Astrocyte (in vitro differentiated cells and primary cell): ENCODE data around the gene RAB31. TPM values are rescaled to one million over a fixed set of nuclear protein-coding genes. Genes with fewer than 3 reads are reported as not detected.
A peak's percentile ranks its signal among the peaks of the same experiment; 100 is the strongest.

Source experiments
- DNase-seq: peaks from one replicate; pipeline ENCODE4 v3.0.0-alpha.2; 2010; ENCODE audit warnings: low read depth
- FAIRE-seq: peaks from 2 replicates; lab custom pipeline; 2011; peaks lifted over from hg19 to GRCh38; lab: Jason Lieb, UNC
- H2AFZ ChIP-seq: 2 replicates; pipeline ENCODE4 v1.6.0; 2012; ENCODE audit warnings: low read depth, low read length, inconsistent platforms
- H3K27ac ChIP-seq: 2 replicates; pipeline ENCODE4 v1.5.1; 2011; ENCODE audit warnings: low read depth, low read length, inconsistent platforms
- H3K27me3 ChIP-seq: 2 replicates; pipeline ENCODE4 v1.6.0; 2011; ENCODE audit warnings: low read length, inconsistent platforms; ENCODE audit not compliant: insufficient read depth
- H3K36me3 ChIP-seq: 2 replicates; pipeline ENCODE4 v1.5.1; 2011; ENCODE audit warnings: low read length, inconsistent platforms; ENCODE audit not compliant: insufficient read depth
- H3K4me1 ChIP-seq: 2 replicates; pipeline ENCODE4 v1.5.1; 2011; ENCODE audit warnings: low read length, inconsistent platforms; ENCODE audit not compliant: insufficient read depth
- H3K4me2 ChIP-seq: 2 replicates; pipeline ENCODE4 v1.6.0; 2012; ENCODE audit warnings: low read length, inconsistent platforms
- H3K4me3 ChIP-seq: 2 replicates; pipeline ENCODE4 v1.5.1; 2011; ENCODE audit warnings: low read depth, mild to moderate bottlenecking, low read length, inconsistent platforms; ENCODE audit not compliant: insufficient read depth
- H3K79me2 ChIP-seq: 2 replicates; pipeline ENCODE4 v1.6.0; 2012; ENCODE audit warnings: mild to moderate bottlenecking, low read length, inconsistent platforms; ENCODE audit not compliant: insufficient read depth
- H3K9ac ChIP-seq: 2 replicates; pipeline ENCODE4 v1.6.0; 2012; ENCODE audit warnings: mild to moderate bottlenecking, low read length, inconsistent platforms
- H3K9me3 ChIP-seq: 2 replicates; pipeline ENCODE4 v1.5.1; 2012; ENCODE audit warnings: low read depth, mild to moderate bottlenecking, low read length, inconsistent platforms; ENCODE audit not compliant: insufficient read depth
- H4K20me1 ChIP-seq: 2 replicates; pipeline ENCODE4 v1.6.0; 2012; ENCODE audit warnings: low read length, inconsistent platforms; ENCODE audit not compliant: insufficient read depth
- H3K27ac Mint-ChIP-seq: one replicate; pipeline ENCODE4 v1.8.0; 2021; ENCODE audit warnings: mild to moderate bottlenecking, mixed read lengths; ENCODE audit not compliant: unreplicated experiment
- H3K27me3 Mint-ChIP-seq: one replicate; pipeline ENCODE4 v1.8.0; 2021; ENCODE audit warnings: low read depth, mixed read lengths; ENCODE audit not compliant: unreplicated experiment
- H3K36me3 Mint-ChIP-seq: one replicate; pipeline ENCODE4 v1.8.0; 2021; ENCODE audit warnings: low read depth, mixed read lengths; ENCODE audit not compliant: unreplicated experiment
- H3K4me1 Mint-ChIP-seq: one replicate; pipeline ENCODE4 v1.8.0; 2021; ENCODE audit warnings: low read depth, mixed read lengths; ENCODE audit not compliant: unreplicated experiment
- H3K4me3 Mint-ChIP-seq: one replicate; pipeline ENCODE4 v1.8.0; 2021; ENCODE audit warnings: mild to moderate bottlenecking, moderate library complexity, mixed read lengths; ENCODE audit not compliant: unreplicated experiment
- H3K9me3 Mint-ChIP-seq: one replicate; pipeline ENCODE4 v1.8.0; 2021; ENCODE audit warnings: mild to moderate bottlenecking, mixed read lengths; ENCODE audit not compliant: unreplicated experiment
- EZH2 ChIP-seq: IDR thresholded peaks from 2 replicates; pipeline ENCODE4 v1.6.1; 2012; ENCODE audit warnings: mild to moderate bottlenecking, low read length, inconsistent platforms; ENCODE audit not compliant: insufficient read depth
- total RNA-seq: library from RNA; stranded (reverse); gene quantifications from 2 replicates; pipeline ENCODE4 v1.2.1, GENCODE V29; 2021
- TF ChIP-seq, protein P1 (sequence below): IDR thresholded peaks from 2 replicates; pipeline ENCODE4 v1.5.1; 2011; ENCODE audit warnings: low read depth, mild to moderate bottlenecking, inconsistent platforms, low read length, moderate library complexity; ENCODE audit not compliant: insufficient read depth

RAB31 gene
- total RNA-seq, 1 donor from 2014 or later = 100 TPM

DNA sequence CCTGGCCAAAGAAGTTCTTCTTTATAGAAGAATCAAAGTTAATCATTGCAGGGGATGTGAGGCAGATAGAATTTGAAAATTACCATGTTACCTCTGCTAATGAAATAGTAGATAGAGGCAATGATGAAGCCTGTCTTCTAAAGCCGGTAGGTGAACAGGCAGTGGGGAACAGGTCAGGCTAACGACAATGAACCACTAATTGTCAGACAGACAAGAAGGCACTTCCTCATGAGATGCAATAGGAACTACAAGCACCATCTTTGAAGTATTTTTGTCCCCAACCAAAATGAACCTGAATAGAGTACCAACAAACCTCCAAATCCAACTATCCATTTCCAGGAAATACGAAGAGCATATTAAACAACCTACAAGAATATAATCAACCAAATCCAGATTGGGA, 41.6 kb upstream of the RAB31 start:
- no peaks in the 10 kb centered on the region for H3K4me1 ChIP-seq
- H3K9me3 ChIP-seq = no peaks in the 10 kb centered on the region
- H3K27me3 ChIP-seq = no peaks in the 10 kb centered on the region
- DNase-seq = no peak
- H3K4me3 ChIP-seq = no peak overlapping the region
- Mint-ChIP-seq H3K27ac (no peak overlapping the region), H3K4me1 (peaks cover 18% of the 10 kb centered on the region), H3K4me3 (no peak overlapping the region), H3K9me3 (peaks cover 5% of the 10 kb centered on the region), H3K36me3 (no peaks in the 10 kb centered on the region), H3K27me3 (no peaks in the 10 kb centered on the region)
- FAIRE-seq = no peak
- no peak overlapping the region for H2AFZ ChIP-seq
- no peak for TF ChIP-seq EZH2
- TF ChIP-seq, protein P1, sequence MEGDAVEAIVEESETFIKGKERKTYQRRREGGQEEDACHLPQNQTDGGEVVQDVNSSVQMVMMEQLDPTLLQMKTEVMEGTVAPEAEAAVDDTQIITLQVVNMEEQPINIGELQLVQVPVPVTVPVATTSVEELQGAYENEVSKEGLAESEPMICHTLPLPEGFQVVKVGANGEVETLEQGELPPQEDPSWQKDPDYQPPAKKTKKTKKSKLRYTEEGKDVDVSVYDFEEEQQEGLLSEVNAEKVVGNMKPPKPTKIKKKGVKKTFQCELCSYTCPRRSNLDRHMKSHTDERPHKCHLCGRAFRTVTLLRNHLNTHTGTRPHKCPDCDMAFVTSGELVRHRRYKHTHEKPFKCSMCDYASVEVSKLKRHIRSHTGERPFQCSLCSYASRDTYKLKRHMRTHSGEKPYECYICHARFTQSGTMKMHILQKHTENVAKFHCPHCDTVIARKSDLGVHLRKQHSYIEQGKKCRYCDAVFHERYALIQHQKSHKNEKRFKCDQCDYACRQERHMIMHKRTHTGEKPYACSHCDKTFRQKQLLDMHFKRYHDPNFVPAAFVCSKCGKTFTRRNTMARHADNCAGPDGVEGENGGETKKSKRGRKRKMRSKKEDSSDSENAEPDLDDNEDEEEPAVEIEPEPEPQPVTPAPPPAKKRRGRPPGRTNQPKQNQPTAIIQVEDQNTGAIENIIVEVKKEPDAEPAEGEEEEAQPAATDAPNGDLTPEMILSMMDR = no peak
- no peaks in the 10 kb centered on the region for H3K36me3 ChIP-seq
- no peaks in the 10 kb centered on the region for H4K20me1 ChIP-seq
- no peaks in the 10 kb centered on the region for H3K79me2 ChIP-seq
- H3K9ac ChIP-seq = no peak overlapping the region
- H3K4me2 ChIP-seq = no peak overlapping the region
- no peak overlapping the region for H3K27ac ChIP-seq

DNA sequence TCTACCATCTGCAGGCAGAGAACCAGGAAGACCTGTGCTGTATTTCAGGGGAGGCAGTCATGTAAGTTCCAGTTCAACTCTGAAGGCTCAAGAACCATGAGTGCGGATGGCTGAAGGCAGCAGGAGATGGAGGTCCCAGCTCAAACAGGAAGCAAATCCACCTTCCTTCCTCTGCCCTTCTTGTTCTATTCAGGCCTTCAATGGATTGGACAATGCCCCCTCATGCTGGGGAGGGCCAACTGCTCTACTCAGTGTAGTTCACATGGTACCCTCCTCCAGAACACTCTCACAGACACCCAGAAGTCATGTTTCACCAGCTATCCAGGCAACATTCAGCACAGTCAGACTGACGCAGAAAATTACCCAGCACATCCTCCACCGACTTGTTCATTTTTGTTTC, 39.1 kb upstream of the RAB31 start:
- peaks cover 5% of the 10 kb centered on the region for H3K9me3 Mint-ChIP-seq
- no peak overlapping the region for H3K27ac Mint-ChIP-seq
- no peak for FAIRE-seq
- Histone ChIP-seq H3K4me2 (no peak overlapping the region), H3K27me3 (no peaks in the 10 kb centered on the region), H3K4me3 (no peak overlapping the region), H2AFZ (no peak overlapping the region), H3K36me3 (no peaks in the 10 kb centered on the region), H3K9ac (no peak overlapping the region), H3K4me1 (no peaks in the 10 kb centered on the region), H3K27ac (no peak overlapping the region), H4K20me1 (no peaks in the 10 kb centered on the region), H3K79me2 (no peaks in the 10 kb centered on the region), H3K9me3 (no peaks in the 10 kb centered on the region)
- H3K4me1 Mint-ChIP-seq = peaks cover 16% of the 10 kb centered on the region
- no peak overlapping the region for H3K4me3 Mint-ChIP-seq
- no peak for DNase-seq
- no peak for TF ChIP-seq EZH2
- TF ChIP-seq, protein P1 = no peak
- H3K36me3 Mint-ChIP-seq = no peaks in the 10 kb centered on the region
- H3K27me3 Mint-ChIP-seq = no peaks in the 10 kb centered on the region

DNA sequence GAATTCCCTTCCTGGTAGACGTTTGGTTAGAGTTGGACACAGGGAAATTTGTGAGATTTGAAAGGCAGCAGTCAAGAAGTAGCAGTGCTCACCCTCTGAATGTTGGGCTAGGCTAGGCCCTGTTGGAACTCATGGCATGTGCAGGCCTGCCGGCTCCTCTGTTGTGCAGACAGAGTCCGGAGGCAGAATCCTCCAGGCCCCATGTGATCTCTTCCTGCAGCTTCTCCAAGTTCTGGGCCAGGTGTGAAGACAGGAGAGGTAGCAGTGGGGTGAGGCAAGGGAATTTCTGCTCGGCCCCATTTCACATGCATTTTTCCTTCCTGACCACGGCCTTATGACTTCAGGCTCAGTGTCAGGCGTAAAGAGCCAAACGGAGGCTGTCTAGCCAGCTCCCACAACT, 36.9 kb upstream of the RAB31 start:
- peaks cover 6% of the 10 kb centered on the region for H3K4me1 Mint-ChIP-seq
- DNase-seq (no peak), FAIRE-seq (no peak)
- H4K20me1 ChIP-seq = no peaks in the 10 kb centered on the region
- no peak overlapping the region for H3K9ac ChIP-seq
- no peaks in the 10 kb centered on the region for H3K27me3 Mint-ChIP-seq
- TF ChIP-seq EZH2 = no peak
- TF ChIP-seq, protein P1 = no peak
- no peaks in the 10 kb centered on the region for H3K27me3 ChIP-seq
- no peak overlapping the region for H3K4me2 ChIP-seq
- H3K4me3 ChIP-seq = no peak overlapping the region
- H3K4me3 Mint-ChIP-seq = no peak overlapping the region
- no peaks in the 10 kb centered on the region for H3K36me3 Mint-ChIP-seq
- peak overlapping the region; percentile 32 for H2AFZ ChIP-seq
- H3K4me1 ChIP-seq = no peaks in the 10 kb centered on the region
- H3K9me3 Mint-ChIP-seq = no peaks in the 10 kb centered on the region
- no peaks in the 10 kb centered on the region for H3K9me3 ChIP-seq
- no peak overlapping the region for H3K27ac Mint-ChIP-seq
- no peak overlapping the region for H3K27ac ChIP-seq
- H3K36me3 ChIP-seq = no peaks in the 10 kb centered on the region
- H3K79me2 ChIP-seq = no peaks in the 10 kb centered on the region
